GM19395 (cell line): ENCODE results near the gene HS3ST5.

Source experiments
- ATAC-seq: cut with Tn5 transposase; IDR thresholded peaks from one replicate; pipeline ENCODE4 v1.9.1; 2021; ENCODE audit warnings: mild to moderate bottlenecking, moderate library complexity; ENCODE audit not compliant: unreplicated experiment

Gene HS3ST5, protein sequence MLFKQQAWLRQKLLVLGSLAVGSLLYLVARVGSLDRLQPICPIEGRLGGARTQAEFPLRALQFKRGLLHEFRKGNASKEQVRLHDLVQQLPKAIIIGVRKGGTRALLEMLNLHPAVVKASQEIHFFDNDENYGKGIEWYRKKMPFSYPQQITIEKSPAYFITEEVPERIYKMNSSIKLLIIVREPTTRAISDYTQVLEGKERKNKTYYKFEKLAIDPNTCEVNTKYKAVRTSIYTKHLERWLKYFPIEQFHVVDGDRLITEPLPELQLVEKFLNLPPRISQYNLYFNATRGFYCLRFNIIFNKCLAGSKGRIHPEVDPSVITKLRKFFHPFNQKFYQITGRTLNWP

DNA sequence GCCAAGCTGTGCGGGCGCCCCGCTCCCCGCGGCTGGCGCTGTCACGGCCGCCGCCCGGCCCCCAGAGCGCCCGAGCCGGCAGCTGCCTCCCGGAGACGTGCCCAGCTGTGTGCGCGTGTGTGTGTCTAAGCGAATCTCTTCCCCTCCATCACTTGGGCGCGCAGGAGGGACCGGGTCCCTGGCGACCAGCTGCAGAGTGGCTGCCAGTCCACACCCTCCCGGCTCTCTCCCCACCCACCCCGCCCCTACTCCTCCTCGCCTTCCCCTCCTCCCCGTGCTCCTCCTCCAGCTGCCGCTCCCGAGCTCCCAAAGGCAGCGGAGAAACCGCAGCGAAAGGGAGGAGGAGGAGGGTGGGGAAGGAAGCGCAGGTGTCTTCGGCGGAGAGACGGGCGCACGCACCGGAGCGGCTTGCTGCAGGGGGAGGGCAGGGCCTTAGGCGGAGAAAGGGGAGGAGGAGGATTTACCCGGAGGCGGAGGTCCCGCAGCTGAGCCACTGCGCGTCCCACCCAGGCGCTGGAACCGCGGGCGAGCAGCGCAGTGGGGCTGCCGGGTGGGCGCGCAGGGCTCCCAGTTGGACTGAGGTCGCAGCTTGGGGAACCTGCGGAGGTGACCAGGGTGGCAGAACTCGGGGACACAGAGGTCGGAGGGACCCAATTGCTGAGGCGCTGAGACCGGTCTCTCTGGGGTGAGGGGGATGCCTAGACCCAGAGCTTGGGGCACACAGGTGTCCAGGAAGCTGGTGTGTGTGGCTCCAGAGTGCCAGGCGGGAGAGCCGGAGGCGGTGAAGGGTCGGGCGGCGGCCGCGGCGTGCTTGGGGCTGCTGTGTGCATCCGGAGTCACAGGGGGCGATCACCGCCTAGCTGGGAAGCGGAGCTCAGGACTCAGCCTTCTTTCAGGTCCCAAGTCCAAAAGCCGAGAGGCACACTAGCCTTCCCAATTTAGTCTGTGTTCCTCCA, at the start of gene HS3ST5:
Gene HS3ST5 (minus strand): TSS at position 198 of the 956 bp plus-strand sequence. CDS start 280,178 bp downstream, outside the sequence.
- no peak for ATAC-seq

DNA sequence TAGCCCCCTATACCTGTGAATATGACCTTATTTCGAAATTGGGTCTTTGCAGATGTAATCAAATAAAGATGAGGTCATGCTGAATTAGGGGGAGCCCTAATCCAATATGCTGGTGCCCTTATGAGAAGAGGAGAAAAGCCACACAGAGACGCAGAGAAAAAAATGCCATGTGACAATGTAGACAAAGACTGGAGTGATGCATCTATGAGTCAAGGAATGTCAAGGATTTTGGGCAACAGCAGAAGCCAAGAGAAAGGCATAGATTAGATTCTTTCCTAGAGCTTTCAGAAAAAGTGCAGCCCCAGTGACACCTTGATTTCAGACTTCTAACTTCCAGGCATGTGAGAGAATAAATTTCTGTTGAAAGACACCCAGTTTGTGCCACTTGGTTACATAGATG, 47.4 kb upstream of the HS3ST5 start:
- ATAC-seq, result no peak

DNA sequence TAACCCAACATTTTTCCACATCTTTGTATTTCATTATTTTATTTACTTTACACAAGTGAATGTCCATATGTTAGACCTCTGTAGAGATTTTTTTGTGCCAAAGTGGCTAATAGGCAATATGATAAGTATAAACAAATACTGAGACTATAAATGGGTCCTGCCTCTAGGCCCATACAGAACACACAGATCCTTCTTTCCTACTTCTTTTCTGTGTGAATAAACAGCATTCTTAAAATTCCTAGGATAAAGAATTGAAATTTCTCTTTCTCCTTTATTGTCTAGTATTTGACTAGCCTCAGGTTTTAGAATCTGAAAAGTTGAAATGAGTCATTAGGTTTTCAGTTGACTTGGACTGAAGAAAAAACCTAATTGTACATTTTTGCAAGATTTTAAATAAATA, 46.3 kb upstream of the HS3ST5 start:
- ATAC-seq, result no peak

DNA sequence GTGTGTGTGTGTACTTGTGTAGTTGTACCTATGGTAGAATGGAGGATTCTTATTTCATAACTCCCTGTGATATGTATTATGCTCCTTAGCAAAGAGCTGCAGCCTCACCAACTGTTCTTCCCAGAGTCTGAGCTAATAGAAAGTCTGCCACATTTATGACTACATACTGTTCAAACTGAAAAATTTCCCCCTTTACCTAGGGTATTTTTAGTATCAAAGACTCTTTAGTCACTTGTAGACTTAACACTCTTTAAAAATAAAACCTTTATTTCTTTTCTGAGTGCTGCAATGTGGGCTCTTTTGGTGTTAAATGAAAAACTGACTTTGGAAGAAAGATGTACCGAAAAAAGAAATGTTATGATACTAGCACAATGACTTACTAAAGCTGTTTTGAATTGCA, 39.6 kb upstream of the HS3ST5 start:
- ATAC-seq, result no peak

DNA sequence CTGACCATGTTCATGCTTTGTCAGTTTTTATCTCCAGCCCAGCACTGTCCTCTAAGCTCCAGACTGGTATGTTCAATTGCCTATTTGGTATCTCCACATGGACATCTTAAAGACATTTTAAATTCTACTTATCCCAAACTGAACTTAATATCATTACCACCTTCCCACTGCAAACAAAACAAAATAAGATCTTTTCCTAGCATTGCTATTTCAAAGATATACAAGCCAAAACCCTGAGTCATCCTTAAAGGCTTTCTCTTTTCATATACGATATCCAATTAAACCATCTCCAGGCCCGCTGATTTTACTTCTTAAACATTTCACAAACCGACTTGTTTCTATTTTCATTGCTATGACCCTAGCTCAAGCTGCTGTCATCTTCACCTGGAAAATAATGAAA, 35.1 kb upstream of the HS3ST5 start:
- ATAC-seq, result no peak

DNA sequence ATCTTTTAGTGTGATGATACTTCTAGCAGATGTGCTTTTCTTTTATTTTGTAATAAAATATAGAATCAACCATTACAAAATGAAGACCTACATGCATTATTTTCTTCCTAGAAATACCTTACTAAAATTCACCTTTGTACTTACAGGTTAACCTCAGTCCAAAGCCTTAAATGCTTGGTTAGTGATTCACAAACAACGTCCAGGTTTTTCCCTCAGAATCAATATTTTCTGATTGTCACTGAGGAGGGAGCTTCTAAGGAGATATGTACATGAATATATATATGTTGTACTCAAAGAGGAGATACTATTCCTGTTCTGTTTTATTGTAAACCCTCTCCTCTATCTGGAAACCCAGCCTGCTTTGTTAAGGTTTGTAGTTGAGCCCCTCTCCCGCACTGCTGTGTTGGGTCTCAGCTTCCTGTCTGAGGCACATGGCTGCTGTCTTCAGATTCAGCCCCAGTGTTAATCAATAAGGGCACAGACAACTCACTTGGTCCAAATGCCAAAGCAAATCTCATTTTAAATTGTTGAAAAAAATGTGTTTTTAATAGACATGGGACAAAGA, 33.9 kb upstream of the HS3ST5 start:
- ATAC-seq, result no peak

DNA sequence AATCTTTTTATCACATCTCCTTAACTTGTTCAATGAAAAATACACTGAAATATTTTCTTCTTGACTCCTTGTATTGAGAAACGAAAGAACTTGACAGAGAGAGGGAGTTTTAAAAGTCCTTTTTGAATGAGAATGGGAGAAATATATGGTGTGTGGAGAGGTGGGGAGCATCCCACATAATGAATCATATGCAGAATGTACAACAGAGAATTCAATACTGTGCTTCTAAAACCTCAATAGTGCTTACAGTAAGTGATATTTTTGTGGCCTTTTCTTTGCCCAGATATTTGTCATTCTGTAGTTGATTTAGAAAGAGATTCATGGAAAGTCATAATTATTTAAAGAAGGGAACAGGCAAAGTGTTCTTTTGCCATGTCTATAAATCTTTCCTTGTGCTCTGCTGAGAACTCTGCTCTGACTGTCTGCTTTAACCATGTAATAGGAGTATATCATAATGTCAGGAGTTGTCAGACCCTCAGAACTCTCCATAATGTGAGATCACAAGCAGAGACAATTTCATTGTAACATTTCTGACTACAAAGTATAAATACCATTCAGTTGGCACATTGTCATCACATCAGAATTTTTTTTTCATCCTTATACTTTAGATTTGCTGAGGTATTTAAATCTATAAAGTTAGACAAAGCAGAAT, 32.8 kb upstream of the HS3ST5 start:
- no peak for ATAC-seq

DNA sequence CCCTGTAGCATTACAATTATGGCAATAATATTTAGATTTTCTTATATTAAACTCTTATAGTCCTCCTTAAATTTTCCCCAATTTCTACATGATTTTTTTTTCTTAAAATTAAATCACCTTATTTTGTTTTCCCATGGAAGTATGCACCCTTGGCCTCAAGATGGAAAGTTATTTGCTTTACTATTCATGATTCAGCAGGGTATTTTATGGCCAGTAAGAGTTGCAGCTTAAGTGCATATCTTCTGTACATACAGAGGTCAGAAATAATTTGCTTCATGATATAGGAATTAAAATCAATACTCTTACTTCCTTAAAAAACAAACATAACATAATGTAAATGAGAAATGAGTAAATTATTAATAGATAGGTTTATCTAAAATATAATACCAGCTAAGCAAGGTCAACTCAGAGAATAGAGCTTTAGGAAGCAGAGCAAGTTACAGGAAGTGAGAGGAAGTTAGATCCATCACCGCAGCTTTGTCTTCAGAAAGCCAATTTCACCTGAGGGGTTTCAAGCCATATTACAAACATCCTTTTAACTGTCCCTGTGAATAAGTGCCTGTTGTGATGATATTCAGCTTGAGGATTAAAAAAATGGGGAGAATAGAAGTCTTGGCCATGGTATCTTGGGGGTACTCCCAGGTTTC, 24.6 kb upstream of the HS3ST5 start:
- ATAC-seq, result no peak

DNA sequence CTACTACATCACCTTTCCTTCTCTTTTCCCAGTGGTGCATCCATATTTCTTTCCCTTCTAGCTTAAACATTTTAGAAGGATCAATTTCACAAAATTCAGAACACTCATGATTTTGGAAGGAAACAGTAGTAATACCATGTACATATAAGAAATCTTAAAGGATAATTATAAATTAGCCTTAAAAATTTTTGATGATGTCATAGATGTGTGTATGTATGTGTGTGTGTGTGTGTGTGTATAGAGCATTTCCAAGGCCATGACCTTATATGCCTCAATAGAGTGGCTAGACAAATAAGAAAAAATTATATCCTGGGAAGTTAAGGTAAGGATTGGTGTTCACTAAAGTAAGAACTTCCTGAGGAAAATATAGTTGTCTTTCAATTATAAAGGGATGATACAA, 24.1 kb upstream of the HS3ST5 start:
- ATAC-seq, result no peak

DNA sequence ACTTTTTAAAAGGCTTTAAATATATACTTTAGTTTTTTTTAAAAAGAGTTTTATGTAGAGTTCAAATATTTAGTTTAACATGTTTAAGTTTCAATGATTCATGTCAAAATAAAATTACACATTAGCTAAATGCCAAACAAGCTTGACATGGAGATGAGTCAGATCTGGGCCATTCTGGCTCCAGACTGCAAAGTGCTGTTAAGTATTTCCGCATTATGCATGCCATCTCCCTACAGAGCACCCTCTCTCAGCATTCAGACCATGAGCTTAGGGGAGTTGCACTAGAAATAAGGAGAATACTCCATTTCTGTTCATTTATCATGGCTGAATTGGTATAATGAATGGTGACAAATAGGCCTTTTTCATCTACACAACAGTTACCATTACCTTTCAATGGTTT, 21.5 kb upstream of the HS3ST5 start:
- no peak for ATAC-seq

DNA sequence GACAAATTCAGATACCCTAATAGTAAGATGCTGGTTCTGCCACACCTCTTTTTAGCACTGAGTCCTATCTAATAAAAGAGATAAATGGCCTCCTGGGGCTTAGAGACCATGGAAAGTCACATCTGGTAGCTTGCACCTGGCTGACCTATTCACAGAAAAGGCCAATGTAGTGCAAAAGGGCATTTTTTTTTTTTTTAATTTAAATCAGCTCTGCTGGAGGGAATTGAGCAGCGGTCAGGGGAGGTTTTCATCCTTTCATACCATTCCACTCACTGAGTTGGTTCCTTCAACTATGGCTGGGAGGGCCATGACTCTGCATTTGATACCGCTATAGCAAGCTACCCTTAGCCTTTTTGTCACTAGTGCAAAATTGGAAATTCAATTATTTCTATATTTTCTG, 20.1 kb upstream of the HS3ST5 start:
- no peak for ATAC-seq

DNA sequence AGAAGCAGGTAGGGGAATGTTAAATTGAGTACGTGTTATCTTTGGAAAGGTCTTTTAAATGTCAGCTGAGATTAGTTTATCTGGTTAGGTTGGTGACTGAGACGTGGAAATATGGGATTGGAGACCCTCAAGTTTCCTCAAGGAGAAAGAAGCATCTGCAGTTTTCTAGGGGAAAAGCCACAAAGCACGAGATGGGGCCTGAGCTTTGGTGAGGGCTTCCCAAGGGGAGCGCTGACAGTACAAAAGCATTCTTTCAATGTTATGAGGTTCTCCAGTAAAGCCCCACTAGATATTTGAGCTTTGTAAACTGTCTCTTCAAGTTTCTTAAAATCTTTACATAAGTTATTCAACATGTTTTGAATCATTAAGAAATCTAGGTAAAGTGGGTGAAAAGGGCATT, 19.6 kb upstream of the HS3ST5 start:
- no peak for ATAC-seq

DNA sequence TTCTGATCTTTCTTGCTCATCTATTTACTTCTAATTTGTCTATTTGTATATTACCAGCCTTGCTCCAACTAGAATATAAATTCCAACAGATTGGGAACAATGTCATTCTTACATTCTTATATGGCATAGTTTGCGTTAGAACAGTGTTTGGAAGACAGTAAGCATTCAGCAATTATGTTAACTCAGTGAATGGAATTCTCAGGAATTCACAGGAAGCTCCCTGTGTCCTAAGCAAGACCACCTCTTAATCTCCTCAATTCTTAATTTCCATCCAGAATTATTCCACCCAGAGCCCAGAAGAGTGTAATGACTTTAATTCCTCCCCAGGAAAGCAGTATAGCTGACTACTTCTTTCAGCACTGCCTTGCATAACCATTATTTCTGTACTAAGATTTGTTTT, 18.2 kb upstream of the HS3ST5 start:
- no peak for ATAC-seq

DNA sequence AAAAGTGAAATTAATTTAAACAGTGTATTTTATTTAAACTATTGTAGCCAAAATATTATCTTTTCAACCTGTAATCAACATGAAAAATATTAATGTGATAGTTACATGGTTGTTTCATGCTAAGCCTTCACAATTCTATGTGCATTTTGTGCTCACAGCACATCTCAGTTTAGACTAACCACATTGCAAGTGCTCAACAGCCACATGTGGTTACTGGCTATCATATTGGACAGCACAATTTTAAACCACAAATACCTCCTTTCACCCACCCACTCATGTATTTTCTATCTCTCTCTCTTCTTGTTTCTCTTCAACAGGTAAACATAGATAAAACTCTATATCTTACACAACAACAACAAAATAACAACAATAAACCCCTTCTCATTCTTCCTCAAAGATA, 12.5 kb upstream of the HS3ST5 start:
- ATAC-seq, result no peak

DNA sequence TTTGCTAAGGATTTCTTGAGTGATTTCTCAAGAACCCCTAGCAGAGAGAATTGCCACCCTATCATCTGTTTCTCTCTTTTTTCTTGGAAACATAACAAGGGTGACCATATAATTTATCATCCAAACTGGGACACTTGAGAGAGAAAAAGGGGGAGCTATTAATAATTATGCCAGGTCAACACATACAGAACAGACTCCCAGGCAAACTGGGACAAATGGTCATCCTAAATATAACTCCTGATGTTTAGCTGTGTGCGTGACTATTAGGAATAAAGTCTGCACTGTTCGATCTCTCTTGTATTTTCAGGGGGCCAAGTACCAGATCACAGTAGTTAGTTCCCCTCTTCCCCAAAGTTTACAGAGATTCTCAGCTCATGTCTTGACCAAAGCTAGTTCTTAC, 11.7 kb upstream of the HS3ST5 start:
- ATAC-seq, result no peak

DNA sequence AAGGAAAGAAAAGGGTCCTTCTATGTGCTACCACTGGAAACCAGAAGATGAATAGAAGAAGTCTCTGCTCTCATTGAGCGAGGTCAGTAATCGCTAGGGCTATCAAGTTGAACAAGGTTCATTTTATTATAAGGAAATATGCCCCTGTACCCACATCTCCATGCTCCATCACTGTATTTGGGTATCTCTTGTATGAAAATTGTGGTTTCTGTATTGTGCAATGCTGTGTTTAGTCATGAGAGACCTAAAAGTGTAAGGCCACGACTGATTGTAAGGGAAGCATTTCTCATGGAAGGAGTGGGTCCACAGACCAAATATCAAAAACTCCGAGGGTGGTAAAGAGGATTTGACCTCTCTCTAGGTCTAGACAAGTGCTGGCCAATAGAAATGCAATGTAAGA, 3.6 kb upstream of the HS3ST5 start:
- no peak for ATAC-seq

DNA sequence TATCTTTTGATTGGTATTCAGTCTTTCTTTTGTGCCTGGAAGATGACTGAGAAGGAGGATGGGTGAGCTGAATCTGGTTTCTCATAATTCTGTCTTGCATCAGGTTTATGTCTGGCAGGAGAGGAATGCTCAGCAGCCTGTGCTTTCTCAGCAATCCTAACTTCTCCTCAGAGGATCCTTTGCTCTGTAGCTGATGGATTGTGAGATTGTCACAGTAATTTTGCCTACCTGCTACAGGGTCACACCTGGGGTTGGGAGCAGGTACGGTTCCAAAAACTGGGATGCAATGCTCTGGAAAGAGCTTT, 2.1 kb upstream of the HS3ST5 start:
- no peak for ATAC-seq

DNA sequence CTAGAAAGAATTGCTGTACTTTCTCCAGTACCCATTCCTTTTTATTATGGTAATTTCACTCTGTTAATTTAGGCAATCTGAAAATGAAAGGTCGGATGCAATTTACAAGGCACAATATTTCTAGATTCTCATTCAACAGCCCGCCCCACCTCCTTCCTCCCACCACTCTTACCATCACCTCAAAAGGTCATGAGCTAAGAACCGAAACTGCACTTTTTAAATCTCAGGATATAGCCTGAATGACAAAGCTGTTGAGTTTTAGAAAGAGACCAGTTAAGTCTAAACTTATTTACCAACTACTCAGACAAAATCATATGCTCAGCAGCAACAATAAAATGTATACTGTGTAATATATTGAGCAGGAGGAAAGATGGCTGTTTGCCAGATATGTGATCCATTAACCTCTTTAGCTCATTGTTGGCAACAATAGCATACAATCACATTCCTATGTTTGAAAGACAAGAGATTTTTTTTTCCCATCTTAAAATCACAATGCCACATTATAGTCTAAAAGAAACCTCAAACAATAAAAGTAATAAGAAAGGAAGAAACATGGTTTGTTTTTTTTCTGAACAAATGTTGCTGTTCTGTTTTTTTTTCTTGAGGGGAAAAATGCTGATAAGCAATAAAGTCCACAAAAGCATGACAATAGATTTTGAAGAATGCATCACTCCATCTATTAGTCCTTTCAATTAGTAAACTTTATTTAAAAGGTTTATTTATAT, 1.6 kb upstream of the HS3ST5 start:
- ATAC-seq, result no peak

DNA sequence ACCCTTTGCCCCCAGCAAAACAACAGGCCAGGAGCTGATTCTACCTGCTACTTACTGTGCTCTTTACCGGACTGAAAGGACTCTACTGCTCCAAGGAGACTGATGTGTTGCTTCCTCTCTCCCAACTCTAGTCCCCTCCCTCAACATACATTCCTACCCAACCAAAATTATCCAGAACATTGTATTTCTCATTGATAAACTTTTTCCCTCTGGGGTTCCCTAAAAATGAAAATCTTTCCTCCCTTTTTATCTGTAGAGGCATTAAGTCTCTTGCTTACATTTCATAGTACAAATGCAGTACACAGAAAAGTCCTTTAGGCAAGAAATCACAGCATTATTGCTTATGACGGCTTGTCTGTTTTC, 940 bp upstream of the HS3ST5 start:
- no peak for ATAC-seq

DNA sequence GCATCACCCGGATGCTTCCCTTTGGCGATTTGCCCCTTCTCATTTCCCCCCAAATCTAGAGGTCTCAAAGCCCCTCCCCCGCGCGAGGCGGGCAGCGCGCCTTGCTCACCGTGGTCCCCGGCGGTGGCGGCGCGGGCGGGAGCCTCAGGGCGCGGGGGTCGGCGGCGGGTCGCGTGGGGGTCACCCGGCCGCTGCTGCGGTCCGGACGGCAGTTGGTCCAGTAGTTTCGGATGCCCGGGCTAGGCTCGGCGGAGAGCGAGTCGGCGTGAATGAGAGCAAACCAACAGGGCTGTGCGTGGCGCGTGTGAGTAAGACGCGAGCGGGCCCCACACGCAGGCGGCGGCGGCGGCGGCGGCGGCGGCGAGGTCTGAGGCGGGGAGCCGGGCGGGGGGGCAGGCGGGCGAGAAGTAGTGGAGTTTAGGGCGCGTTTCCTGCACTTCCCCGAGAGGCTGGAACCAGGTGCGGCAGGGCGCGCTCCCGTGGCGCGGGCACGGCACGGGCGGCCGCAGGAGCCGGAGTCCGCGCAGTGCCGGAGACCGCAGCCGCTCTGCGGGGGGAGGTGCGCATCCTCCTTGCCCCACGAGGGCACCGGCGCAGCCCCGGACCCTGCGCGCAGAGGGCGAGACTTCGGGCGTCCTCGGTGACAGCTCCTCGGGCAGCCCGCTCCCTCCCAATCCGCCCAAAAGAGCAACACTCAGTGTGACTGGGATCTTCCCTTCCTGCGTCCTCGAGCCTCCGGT, 567 bp downstream of the HS3ST5 start:
- no peak for ATAC-seq
